HEK293 (cell line): ENCODE measurements around the gene YEATS4.

Experiments
- CTCF ChIA-PET: fragments of 350-600 bp; formaldehyde crosslinking; extraction: SDS; loops from one replicate; lab custom pipeline; 2021; ENCODE audit warnings: antibody characterized with exemption; lab: Yijun Ruan, JAX
- POLR2A ChIA-PET: fragments of 300-600 bp; formaldehyde crosslinking; extraction: SDS; loops from one replicate; lab custom pipeline; 2020; ENCODE audit warnings: antibody characterized with exemption, inconsistent platforms; lab: Yijun Ruan, JAX
- H3K27ac ChIP-seq: fragments of 200-500 bp; sonication (Bioruptor generic); 2 replicates; pipeline ENCODE4 v1.5.1; 2014; ENCODE audit warnings: low read depth, low read length, control low read depth, inconsistent platforms; ENCODE audit errors: extremely low read depth
- H3K36me3 ChIP-seq, 2 experiments: fragments of 200-500 bp in 1 of 2; sonication (Bioruptor generic) in 1 of 2; 1 replicate in 1 of 2; 2 replicates in 1 of 2; pipeline ENCODE4 v1.5.1; 2014 to 2017; ENCODE audit warnings: inconsistent platforms in 2 of 2, low read length in 2 of 2; ENCODE audit not compliant: control insufficient read depth in 2 of 2, insufficient read depth in 1 of 2
- H3K4me1 ChIP-seq: fragments of 200-500 bp; sonication (Bioruptor generic); 2 replicates; pipeline ENCODE4 v1.5.1; 2014; ENCODE audit warnings: mild to moderate bottlenecking, low read length, inconsistent platforms; ENCODE audit not compliant: control insufficient read depth, insufficient read depth
- H3K4me3 ChIP-seq: 2 replicates; pipeline ENCODE4 v1.5.1; 2011; ENCODE audit warnings: low read depth, mild to moderate bottlenecking, control low read depth, low read length, moderate library complexity
- H3K9me3 ChIP-seq: fragments of 200-500 bp; sonication (Bioruptor generic); 2 replicates; pipeline ENCODE4 v1.5.1; 2014; ENCODE audit warnings: low read depth, low read length, inconsistent platforms; ENCODE audit not compliant: control insufficient read depth, insufficient read depth
- BCL11B ChIP-seq: fragments of 450-650 bp; formaldehyde crosslinking; IDR thresholded peaks from 2 replicates; pipeline ENCODE4 v1.5.1; 2016; ENCODE audit warnings: low read depth, missing biosample characterization, missing genetic modification characterization
- BCL6B ChIP-seq: fragments of 450-650 bp; formaldehyde crosslinking; IDR thresholded peaks from 2 replicates; pipeline ENCODE4 v1.5.1; 2017; ENCODE audit warnings: missing biosample characterization, missing genetic modification characterization
- GFI1B ChIP-seq: fragments of 450-650 bp; formaldehyde crosslinking; IDR thresholded peaks from 2 replicates; pipeline ENCODE4 v1.5.1; 2016; ENCODE audit warnings: missing biosample characterization, missing genetic modification characterization
- GLI4 ChIP-seq: fragments of 450-650 bp; formaldehyde crosslinking; IDR thresholded peaks from 2 replicates; pipeline ENCODE4 v1.5.1; 2016; ENCODE audit warnings: missing biosample characterization, missing genetic modification characterization
- RBAK ChIP-seq: fragments of 450-650 bp; formaldehyde crosslinking; IDR thresholded peaks from 2 replicates; pipeline ENCODE4 v1.5.1; 2016; ENCODE audit warnings: missing biosample characterization, missing genetic modification characterization
- REST ChIP-seq: fragments of 450-650 bp; formaldehyde crosslinking; IDR thresholded peaks from 2 replicates; pipeline ENCODE4 v1.5.1; 2016; ENCODE audit warnings: missing biosample characterization, missing genetic modification characterization
- SALL2 ChIP-seq: fragments of 450-650 bp; formaldehyde crosslinking; IDR thresholded peaks from 2 replicates; pipeline ENCODE4 v1.5.0; 2017; ENCODE audit warnings: missing biosample characterization, mild to moderate bottlenecking, missing genetic modification characterization, borderline replicate concordance
- ZBTB48 ChIP-seq: fragments of 450-650 bp; formaldehyde crosslinking; IDR thresholded peaks from 2 replicates; pipeline ENCODE4 v1.5.1; 2016; ENCODE audit warnings: missing biosample characterization, missing genetic modification characterization
- ZNF214 ChIP-seq: fragments of 450-650 bp; formaldehyde crosslinking; IDR thresholded peaks from 2 replicates; pipeline ENCODE4 v1.5.1; 2017; ENCODE audit warnings: missing biosample characterization, mild to moderate bottlenecking, missing genetic modification characterization, borderline replicate concordance
- ZNF239 ChIP-seq: fragments of 450-650 bp; formaldehyde crosslinking; IDR thresholded peaks from 2 replicates; pipeline ENCODE4 v1.5.1; 2016; ENCODE audit warnings: missing biosample characterization, missing genetic modification characterization
- ZNF433 ChIP-seq: fragments of 450-650 bp; formaldehyde crosslinking; IDR thresholded peaks from 2 replicates; pipeline ENCODE4 v1.5.1; 2016; ENCODE audit warnings: missing biosample characterization, missing genetic modification characterization, low read depth
- ZNF473 ChIP-seq: fragments of 450-650 bp; formaldehyde crosslinking; IDR thresholded peaks from 2 replicates; pipeline ENCODE4 v1.5.1; 2017; ENCODE audit warnings: missing biosample characterization, missing genetic modification characterization
- ZNF560 ChIP-seq: fragments of 450-650 bp; formaldehyde crosslinking; IDR thresholded peaks from 2 replicates; pipeline ENCODE4 v1.5.1; 2017; ENCODE audit warnings: missing biosample characterization, missing genetic modification characterization, borderline replicate concordance
- ZNF626 ChIP-seq: fragments of 450-650 bp; sonication (Bioruptor Pico); formaldehyde crosslinking; IDR thresholded peaks from 2 replicates; pipeline ENCODE4 v1.5.1; 2018; ENCODE audit warnings: missing biosample characterization, missing genetic modification characterization, inconsistent platforms
- ZNF707 ChIP-seq: fragments of 450-650 bp; formaldehyde crosslinking; IDR thresholded peaks from 2 replicates; pipeline ENCODE4 v1.5.1; 2016; ENCODE audit warnings: missing biosample characterization, missing genetic modification characterization
- ZNF777 ChIP-seq: fragments of 450-650 bp; formaldehyde crosslinking; IDR thresholded peaks from 2 replicates; pipeline ENCODE4 v1.5.1; 2017; ENCODE audit warnings: missing biosample characterization, missing genetic modification characterization, borderline replicate concordance
- ZNF792 ChIP-seq: fragments of 450-650 bp; formaldehyde crosslinking; IDR thresholded peaks from 2 replicates; pipeline ENCODE4 v1.5.1; 2016; ENCODE audit warnings: missing biosample characterization, missing genetic modification characterization
- TF ChIP-seq, protein P1 (sequence below): fragments of 450-650 bp; formaldehyde crosslinking; IDR thresholded peaks from 2 replicates; pipeline ENCODE4 v1.5.1; 2016; ENCODE audit warnings: missing biosample characterization, missing genetic modification characterization
- TF ChIP-seq, protein P2 (sequence below): fragments of 450-650 bp; formaldehyde crosslinking; IDR thresholded peaks from 2 replicates; pipeline ENCODE4 v1.5.1; 2017; ENCODE audit warnings: missing biosample characterization, mild to moderate bottlenecking, missing genetic modification characterization, moderate library complexity

The YEATS4 gene

DNA sequence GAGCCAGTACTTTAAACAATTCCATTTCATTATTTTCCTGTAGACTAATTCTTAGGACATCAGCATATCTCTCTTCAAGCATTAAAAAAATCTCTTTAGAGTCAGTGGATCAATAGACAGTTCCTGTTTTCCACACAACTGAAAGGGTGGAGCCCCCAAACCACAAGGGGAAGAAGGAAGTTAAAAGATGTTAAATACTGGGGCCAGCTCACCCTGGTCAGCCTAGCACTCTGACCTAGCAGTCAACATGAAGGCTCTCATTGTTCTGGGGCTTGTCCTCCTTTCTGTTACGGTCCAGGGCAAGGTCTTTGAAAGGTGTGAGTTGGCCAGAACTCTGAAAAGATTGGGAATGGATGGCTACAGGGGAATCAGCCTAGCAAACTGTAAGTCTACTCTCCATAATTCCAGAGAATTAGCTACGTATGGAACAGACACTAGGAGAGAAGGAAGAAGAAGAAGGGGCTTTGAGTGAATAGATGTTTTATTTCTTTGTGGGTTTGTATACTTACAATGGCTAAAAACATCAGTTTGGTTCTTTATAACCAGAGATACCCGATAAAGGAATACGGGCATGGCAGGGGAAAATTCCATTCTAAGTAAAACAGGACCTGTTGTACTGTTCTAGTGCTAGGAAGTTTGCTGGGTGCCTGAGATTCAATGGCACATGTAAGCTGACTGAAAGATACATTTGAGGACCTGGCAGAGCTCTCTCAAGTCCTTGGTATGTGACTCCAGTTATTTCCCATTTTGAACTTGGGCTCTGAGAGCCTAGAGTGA, 11.2 kb upstream of the YEATS4 start, which contains the start of gene LYZ:
LYZ (plus strand) TSS at position 220 of the 777 bp plus-strand sequence; CDS start at position 248, 28 bp downstream.
- no peak within 1 kb of the TSS for H3K27ac ChIP-seq
- POLR2A ChIA-PET = no interaction called here
- no peaks in the 10 kb centered on the region for H3K4me1 ChIP-seq
- TF ChIP-seq, protein P1, sequence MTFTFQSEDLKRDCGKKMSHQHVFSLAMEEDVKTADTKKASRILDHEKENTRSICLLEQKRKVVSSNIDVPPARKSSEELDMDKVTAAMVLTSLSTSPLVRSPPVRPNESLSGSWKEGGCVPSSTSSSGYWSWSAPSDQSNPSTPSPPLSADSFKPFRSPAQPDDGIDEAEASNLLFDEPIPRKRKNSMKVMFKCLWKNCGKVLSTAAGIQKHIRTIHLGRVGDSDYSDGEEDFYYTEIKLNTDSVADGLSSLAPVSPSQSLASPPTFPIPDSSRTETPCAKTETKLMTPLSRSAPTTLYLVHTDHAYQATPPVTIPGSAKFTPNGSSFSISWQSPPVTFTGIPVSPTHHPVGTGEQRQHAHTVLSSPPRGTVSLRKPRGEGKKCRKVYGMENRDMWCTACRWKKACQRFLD (tag by site-specific recombination) = no peak
- TF ChIP-seq RBAK (tag by site-specific recombination) = no peak
- TF ChIP-seq ZNF560 (tag by site-specific recombination) = no peak
- TF ChIP-seq GFI1B = no peak
- TF ChIP-seq, protein P2, sequence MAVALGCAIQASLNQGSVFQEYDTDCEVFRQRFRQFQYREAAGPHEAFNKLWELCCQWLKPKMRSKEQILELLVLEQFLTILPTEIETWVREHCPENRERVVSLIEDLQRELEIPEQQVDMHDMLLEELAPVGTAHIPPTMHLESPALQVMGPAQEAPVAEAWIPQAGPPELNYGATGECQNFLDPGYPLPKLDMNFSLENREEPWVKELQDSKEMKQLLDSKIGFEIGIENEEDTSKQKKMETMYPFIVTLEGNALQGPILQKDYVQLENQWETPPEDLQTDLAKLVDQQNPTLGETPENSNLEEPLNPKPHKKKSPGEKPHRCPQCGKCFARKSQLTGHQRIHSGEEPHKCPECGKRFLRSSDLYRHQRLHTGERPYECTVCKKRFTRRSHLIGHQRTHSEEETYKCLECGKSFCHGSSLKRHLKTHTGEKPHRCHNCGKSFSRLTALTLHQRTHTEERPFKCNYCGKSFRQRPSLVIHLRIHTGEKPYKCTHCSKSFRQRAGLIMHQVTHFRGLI (tag by site-specific recombination) = no peak
- no peak for TF ChIP-seq SALL2 (tag by site-specific recombination)
- no peak for TF ChIP-seq BCL6B
- no peak for TF ChIP-seq ZNF626
- no peak for TF ChIP-seq ZNF214 (tag by site-specific recombination)
- no peak for TF ChIP-seq GLI4 (tag by site-specific recombination)
- no peak for TF ChIP-seq ZNF777 (tag by site-specific recombination)
- no peak for TF ChIP-seq ZNF707 (tag by site-specific recombination)
- no peak for TF ChIP-seq ZNF433 (tag by site-specific recombination)
- no peak for TF ChIP-seq BCL11B (tag by site-specific recombination)
- TF ChIP-seq REST (tag by site-specific recombination) = no peak
- no peak for TF ChIP-seq ZNF792
- no peak for TF ChIP-seq ZNF473
- TF ChIP-seq ZBTB48 (tag by site-specific recombination) = no peak
- TF ChIP-seq ZNF239 (tag by site-specific recombination) = no peak
- CTCF ChIA-PET = interaction anchor here (0.6 to 2.7 kb wide), 2 partner anchors 10 to 124 kb away, joined by 3 to 12 read pairs; no protein-coding TSS in a partner anchor
- H3K9me3 ChIP-seq = no peaks in the 10 kb centered on the region
- H3K36me3 ChIP-seq = no peaks in the 10 kb centered on the region
- H3K4me3 ChIP-seq = no peak within 1 kb of the TSS
